Activated naive CD4-positive, alpha-beta T cell treated with anti-CD3 and anti-CD28 coated beads, Interleukin-2, amount 50 U/mL, for 16 hours (primary cell): ENCODE measurements around the gene HOXB5.
A peak's percentile ranks its signal among the peaks of the same experiment; 100 is the strongest.

Source experiments
- DNase-seq: peaks from one replicate; pipeline ENCODE4 v3.0.0-alpha.2; 2020

HOXB5 gene

GRCh38 chr17:48601207-48601538, 7.6 kb upstream of the HOXB5 start:
- no peak for DNase-seq

GRCh38 chr17:48600244-48601098, 6.9 kb upstream of the HOXB5 start:
- no peak for DNase-seq

- no peak for DNase-seq
Observed at GRCh38 chr17:48599354-48599753, 5.8 kb upstream of the HOXB5 start.

GRCh38 chr17:48598736-48599135, 5.2 kb upstream of the HOXB5 start:
- no peak for DNase-seq

- DNase-seq: no peak
Observed at GRCh38 chr17:48597778-48598631, 4.4 kb upstream of the HOXB5 start.

- DNase-seq: peak; percentile 40
Observed at GRCh38 chr17:48597528-48597777, 3.9 kb upstream of the HOXB5 start.

- DNase-seq: no peak
Observed at GRCh38 chr17:48596735-48597527, 3.4 kb upstream of the HOXB5 start.

GRCh38 chr17:48596000-48596734, 2.6 kb upstream of the HOXB5 start:
- DNase-seq: peak; percentile 56

GRCh38 chr17:48595278-48595999, 1.9 kb upstream of the HOXB5 start:
- DNase-seq: no peak

- DNase-seq: no peak
Observed at GRCh38 chr17:48594538-48595277, 1.1 kb upstream of the HOXB5 start.

- peak; percentile 83 for DNase-seq
Observed at GRCh38 chr17:48593840-48594537, 410 bp upstream of the HOXB5 start.

- DNase-seq: no peak
Observed at GRCh38 chr17:48592577-48592976, 1.0 kb downstream of the HOXB5 start.

- no peak for DNase-seq
Observed at GRCh38 chr17:48592057-48592514, 1.5 kb downstream of the HOXB5 start.

GRCh38 chr17:48591255-48592056, 2.1 kb downstream of the HOXB5 start:
- DNase-seq: no peak

- no peak for DNase-seq
Observed at GRCh38 chr17:48590607-48591161, 2.9 kb downstream of the HOXB5 start.

GRCh38 chr17:48589831-48590606, 3.6 kb downstream of the HOXB5 start, which contains the start of gene HOXB3:
HOXB3 (minus strand) TSS chr17:48590241; CDS start chr17:48552474, 37,767 bp downstream.
- DNase-seq: no peak

- no peak for DNase-seq
Observed at GRCh38 chr17:48589060-48589830, 4.3 kb downstream of the HOXB5 start.

GRCh38 chr17:48588528-48588927, 5.1 kb downstream of the HOXB5 start:
- no peak for DNase-seq
